GM21786 (cell line): ENCODE measurements around the gene EIF2S3B.
"Not testable (repeated sequence)": the region's sequence is repeated elsewhere in the genome, so short reads cannot be mapped to it uniquely, and the experiment has no call there.

Source experiments
- ATAC-seq: cut with Tn5 transposase; IDR thresholded peaks from one replicate; pipeline ENCODE4 v1.9.1; 2021; ENCODE audit not compliant: unreplicated experiment

The EIF2S3B gene

DNA sequence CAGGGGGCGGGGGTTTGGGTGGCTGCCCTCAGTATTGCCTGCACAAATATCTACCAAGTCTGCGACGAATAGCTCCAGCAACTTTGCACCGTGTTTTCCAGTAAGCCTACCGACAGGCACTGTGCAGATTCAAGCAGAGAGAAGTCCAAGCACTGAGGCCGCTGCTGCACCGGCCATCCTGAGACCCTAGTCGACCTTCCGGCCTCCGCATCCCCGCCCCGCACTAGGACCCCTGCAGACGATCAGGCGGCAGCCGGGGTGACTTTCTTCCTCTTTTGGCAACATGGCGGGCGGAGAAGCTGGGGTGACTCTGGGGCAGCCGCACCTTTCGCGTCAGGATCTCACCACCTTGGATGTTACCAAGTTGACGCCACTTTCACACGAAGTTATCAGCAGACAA is at the start of gene EIF2S3B:
Gene EIF2S3B (plus strand): TSS at position 271 of the 400 bp plus-strand sequence. CDS start 13 bp downstream, at position 284.
- no peak for ATAC-seq

DNA sequence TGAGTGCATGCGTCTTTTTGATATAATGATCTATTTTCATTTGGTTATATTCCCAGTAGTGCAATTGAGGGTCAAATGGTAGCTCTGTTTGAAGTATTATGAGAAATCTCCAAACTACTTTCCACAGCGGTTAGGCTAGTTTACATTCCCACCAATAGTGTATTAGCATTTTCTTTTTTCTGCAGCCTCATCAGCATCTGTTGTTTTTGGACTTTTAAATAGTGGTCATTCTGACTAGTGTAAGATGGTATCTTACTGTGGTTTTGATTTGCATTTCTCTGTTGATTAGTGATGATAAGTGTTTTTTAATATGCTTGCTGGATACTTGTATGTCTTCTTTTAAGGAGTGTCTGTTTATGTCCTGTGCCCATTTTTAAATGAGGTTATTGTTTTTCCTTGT is 48.8 kb upstream of the EIF2S3B start:
- no peak for ATAC-seq

DNA sequence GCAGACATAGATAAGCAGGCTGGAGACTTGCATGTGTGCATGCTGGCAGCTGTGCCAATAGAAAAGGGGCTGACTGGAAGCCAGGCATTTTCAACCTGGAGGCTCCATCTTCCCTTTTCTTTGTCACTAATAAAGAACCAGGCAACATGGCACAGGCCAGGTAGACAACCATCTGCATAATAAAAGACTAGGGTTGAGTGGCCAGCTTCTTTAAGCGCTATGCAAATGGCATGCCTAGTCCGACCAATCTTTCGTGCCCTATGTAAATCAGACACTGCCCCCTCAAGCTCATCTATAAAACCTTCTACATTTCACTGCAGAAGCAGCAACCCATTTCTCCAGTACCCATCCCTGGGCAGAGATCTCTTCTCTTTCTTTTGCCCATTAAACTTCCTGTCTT is 47.9 kb upstream of the EIF2S3B start:
- ATAC-seq = no peak

DNA sequence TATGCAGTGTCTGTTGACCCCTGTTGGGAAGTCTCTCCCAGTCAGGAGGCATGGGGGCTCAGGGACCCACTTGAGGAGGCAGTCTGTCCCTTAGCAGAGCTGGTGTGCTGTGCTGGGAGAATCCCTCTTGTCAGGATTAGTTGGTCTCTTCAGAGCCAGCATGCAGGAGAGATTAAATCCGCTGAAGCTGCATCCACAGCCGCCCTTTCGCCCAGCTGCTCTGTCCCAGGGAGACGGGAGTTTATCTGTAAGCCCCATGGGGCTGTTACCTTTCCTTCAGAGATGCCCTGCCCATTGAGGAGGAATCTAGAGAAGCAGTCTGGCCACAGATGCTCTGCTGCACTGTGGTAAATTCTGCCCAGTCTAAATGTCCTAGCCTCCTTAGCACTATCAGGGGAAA is 39.4 kb upstream of the EIF2S3B start:
- ATAC-seq = no peak

DNA sequence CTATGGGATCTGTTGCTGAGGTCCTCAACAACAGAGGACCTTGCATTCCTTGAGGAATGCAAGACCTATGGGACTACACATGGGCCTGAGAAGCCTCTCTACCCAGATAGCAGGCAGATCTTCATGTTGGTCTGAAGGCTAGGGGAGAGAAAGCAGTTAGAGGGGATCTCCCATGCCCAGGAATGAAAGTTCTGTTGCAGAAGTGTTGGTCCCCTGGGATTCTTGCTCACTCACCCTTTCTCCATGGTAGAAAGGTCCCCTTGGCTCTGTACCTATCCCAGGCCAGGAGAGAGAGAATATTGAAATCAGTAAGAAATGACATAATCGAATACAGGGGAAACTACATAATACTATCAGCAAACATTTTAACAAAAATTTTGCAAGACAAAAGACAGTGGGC is 36.0 kb upstream of the EIF2S3B start:
- ATAC-seq = no peak

DNA sequence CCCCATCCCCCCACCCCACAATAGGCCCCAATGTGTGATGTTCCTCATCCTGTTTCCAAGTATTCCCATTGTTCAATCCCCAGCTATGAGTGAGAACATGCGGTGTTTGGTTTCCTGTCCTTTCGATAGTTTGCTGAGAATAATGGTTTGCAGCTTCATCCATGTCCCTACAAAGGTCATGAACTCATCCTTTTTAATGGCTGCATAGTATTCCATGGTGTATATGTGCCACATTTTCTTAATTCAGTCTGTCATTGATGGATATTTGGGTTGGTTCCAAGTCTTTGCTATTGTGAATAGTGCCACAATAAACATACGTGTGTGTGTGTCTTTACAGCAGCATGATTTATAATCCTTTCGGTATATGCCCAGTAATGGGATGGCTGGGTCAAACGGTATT is 32.9 kb upstream of the EIF2S3B start:
- ATAC-seq = not testable (repeated sequence)

DNA sequence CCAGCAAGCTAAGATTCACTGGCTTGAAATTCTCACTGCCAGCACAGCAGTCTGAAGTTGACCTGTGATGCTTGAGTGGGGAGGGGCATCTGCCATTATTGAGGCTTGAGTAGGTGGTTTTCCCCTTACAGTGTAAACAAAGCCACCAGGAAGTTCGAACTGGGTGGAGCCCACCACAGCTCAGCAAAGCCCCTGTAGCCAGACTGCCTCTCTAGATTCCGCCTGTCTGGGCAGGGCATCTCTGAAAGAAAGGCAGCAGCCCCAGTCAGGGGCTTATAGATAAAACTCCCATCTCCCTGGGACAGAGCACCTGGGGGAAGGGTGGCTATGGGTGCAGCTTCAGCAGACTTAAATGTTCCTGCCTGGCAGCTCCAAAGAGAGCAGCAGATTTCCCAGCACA is 23.8 kb upstream of the EIF2S3B start:
- ATAC-seq = not testable (repeated sequence)

DNA sequence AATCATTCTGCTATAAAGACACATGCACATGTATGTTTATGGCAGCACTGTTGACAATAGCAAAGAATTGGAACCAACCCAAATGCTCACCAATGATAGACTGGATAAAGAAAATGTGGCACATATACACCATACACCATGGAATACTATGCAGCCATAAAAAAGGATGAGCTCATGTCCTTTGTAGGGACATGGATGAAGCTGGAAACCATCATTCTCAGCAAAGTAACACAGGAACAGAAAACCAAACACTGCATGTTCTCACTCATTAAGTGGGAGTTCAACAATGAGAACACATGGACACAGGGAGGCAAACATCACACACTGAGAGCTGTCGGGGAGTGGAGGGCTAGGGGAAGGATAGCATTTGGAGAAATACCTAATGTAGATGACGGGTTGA is 18.4 kb upstream of the EIF2S3B start:
- ATAC-seq = not testable (repeated sequence)

DNA sequence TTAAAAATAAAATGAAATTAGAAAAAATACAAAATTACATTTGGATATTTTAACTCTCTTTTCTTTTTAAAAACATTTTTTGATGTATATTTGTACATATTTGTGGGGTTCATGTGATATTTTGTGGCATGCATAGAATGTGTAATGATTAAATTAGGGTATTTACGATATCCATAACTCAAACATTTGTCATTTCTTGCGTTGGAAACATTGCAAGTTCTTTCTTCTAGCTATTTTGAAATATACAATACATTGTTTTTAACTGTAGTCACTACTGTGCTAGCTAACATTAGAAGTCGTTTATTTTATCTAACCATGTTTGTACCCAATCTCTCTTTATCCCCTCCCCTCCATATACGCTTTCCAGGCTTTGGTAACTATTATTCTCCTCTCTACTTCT is 13.9 kb upstream of the EIF2S3B start:
- ATAC-seq = no peak

DNA sequence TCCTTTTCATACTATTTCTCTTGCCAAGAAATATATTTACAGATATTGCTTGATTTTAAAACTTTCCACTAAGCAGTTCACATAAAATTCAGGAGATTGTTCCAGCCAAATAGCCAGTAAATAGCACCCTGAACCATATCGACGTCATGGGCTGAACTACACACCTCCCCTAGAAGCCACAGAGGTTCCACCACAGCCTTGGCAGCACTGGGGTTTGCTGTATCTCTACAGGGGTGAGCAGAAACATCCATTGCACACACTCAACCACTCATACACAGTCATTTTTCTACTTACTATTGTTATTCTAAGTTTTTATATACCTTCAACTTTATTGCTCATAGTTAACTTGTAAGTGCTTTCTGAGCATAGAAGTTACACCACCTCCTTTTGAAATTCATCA is 8.1 kb upstream of the EIF2S3B start:
- no peak for ATAC-seq

DNA sequence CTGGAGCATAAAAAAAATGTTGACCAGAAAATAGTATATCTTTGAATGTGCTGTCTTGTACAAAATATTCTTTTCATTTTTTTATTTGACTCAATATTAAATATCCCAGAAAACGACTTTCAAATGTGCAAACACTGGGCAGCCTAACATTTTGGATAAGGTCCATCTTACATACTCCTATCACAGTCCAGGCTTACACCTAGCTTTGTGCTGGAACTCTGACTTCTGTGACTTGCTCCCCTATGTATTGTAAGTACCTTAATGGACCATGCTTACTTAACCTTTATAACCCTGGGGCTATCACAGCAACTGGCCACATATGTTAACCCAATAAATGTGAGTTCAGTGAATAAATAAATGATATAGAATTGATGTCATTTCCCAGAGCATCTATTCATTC is 7.6 kb upstream of the EIF2S3B start:
- no peak for ATAC-seq

DNA sequence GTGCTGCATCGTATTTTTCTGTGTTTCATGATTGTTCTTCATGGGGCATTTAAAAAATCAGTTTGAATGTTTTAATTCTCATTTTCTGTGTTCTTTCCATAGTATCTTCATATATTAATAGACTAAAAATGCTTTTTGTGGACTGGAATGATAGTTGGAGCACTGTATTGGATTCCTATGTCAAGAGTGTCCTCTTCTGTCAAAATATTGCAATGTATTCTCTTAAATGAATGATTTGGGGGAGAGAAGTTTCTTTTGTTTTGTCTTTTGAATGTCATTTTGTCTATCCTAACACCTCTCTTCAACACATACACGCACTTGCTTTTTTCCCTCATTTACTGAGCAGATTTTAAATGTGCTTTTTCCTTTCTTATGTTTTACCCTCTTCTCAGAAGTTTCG is 4.7 kb upstream of the EIF2S3B start:
- ATAC-seq = no peak

DNA sequence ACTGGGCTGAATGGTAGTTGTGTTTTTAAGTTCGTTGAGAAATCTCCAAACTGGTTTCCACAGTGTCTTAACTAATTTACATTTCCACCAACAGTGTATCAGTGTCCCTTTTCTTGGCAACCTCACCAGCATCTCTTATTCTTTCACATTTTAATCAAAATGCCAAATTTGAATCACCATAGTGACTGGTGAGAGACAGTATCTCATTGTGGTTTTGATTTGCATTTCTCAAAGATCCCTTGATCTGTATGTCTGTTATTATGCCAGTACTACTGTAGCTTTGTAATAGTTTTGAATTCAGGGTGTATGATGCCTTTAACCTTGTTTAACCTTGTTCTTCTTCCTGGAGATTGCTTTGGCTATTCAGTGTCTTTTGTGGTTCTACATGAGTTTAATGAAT is 2.2 kb upstream of the EIF2S3B start:
- ATAC-seq = no peak

DNA sequence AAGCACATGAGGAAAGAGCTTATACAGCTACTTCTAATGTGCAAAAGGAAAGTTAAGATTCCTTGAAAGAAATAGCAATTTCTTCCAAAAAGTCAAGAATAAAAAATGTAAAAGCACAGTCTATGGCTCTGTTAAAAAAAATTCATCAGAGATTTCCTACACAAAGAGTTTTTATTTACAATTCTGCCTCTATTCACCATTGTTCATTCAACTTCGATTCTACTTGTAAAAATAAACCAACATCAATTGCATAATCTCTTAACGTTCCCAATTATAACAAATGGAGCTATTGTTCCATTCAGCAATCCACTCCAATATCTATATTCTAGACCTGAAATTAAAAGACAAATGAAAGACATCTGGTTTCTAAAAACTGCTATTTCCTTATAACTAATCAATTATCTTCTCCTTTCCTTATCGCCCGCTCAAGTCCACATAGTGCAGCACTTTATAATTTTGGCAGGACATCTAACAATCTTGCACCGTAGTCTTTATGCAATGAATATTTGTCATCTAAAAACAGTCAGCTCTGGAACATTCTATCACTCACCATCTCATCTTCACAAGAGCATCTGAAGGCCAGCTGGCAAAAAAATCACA is 6.2 kb downstream of the EIF2S3B start:
- ATAC-seq = no peak

DNA sequence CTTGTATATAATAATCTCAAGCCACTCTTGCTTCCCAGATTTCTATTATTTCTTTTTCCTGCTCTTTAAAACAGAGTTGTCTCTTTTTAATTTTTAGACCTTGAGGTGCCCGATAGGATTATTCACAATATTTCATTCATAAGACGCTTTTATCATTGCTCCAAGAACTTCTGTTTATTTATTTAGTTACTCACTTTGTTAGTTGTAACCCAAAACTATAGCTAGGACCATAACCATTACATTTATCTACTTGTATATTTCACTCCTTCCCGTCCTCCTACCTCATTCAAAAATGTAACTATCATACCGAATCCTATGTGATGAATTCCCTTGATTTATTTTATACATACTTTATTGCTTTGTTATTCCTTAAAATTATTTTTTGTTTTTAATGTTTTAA is 7.1 kb downstream of the EIF2S3B start:
- ATAC-seq = no peak

DNA sequence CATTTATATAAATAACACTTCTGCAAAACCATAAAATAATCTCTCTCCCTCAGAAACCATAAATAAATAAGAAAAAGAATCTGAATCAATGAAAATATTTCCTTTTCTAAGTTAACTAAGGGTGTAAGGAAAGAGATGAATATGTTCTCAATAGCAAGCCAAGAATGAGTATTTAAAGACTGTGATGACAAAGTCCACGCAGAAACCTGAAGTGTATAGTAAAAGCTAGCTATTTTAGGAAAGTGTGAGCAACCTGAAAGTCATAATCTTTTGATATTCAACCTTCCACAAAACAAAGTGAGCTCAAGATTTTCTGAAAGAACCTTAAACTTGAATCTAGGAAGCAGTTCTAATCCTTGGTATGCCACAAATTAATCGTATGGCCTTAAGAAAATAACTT is 15.9 kb downstream of the EIF2S3B start:
- ATAC-seq = no peak

DNA sequence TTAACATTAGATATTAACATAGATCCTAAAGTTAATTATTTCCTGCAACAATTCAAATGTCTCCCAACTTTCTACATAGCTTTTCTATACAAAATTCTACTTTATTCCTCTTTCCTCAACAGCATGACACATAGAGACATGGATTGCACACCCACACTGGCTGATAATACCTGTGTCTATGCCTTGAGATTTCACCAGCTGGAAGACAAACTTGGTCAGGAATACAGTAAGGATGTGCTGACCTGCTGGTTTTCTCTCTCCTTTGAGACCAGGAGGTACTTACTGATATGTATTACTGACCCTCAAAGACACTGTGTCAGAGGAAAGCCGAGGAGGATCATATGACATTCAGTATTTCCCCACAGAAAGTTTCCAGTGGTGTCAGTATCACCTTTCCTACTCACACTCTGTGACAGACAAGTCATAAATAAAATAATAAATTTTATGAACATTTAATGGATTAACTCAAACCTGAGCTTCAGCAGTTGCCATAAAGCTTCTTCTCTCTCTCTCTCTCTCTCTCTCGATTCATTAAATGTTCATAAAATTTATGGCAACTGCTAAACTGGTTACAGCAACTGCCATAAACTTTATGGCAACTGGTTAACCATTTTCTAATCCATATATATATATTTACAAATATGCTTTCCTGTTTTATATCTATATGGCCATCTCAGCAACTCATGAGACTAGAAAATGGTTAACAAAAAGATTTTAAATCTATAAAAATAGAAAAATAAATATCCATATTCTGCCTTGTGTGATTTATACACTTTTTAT is 22.7 kb downstream of the EIF2S3B start:
- no peak for ATAC-seq

DNA sequence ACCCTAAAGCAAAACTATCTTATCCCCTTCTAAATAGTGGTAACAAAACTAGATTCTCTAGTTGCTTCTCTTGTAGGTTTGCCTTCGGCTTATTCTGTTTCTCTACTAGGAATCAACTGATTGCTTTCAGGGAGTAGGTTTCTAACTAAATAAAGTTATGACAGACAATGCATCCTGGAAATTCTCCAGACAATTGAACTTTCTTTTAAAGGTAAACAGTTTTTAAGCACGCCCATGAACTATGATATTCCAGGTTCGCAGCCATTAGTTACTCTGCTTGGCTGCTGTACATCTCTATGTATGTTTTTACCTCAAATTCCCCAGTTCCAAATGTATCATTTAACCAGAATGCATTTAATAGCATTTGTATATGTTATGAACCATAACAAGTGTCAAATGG is 23.9 kb downstream of the EIF2S3B start:
- no peak for ATAC-seq

DNA sequence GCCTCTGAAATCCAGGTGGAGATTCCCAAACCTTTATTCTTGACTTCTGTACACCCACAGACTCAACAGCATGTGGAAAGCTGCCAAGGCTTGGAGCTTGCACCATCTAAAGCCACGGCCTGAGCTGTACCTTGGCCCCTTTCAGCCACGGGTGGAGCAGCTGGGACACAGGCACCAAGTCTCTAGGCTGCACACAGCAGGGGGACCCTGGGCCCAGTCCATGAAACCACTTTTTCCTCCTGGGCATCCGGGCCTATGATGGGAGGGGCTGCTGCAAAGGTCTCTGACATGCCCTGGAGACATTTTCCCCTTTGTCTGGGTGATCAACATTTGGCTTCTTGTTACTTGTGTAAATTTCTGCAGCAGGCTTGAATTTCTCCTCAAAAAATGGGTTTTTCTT is 32.0 kb downstream of the EIF2S3B start:
- no peak for ATAC-seq

DNA sequence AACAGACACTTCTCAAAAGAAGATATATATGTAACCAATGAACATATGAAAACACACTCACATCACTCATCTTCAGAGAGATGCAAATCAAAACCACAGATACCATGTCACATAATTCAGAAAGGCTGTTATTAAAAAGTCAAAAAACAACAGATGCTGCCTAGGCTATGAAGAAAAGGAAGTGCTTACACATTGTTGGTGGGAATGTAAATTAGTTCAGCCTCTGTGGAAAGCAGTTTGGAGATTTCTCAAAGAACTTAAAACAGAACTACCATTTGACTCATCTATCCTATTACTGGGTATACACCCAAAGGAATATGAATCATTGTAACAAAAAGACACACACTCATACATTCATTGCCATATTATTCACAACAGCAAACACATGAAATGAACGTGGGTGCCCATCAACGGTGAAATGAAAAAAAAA is 35.1 kb downstream of the EIF2S3B start:
- ATAC-seq = peak; percentile 88

DNA sequence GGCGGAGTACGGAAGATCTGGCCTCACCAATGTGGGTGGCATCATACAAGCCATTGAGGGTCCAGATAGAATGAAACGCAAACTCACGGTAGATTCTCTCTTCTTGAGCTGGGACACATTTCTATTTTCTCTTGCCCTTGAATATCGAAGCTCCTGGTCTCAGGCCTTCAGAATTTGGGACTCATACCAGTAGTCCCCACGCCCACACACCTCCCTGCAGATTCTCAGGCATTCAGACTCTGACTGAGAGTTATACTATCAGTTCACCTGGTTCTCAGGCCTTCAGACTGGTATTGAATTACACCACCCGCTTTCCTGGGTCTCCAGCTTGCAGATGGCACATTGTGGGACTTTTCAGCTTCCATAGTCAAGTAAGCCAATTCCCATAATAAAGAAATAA is 37.8 kb downstream of the EIF2S3B start:
- no peak for ATAC-seq

DNA sequence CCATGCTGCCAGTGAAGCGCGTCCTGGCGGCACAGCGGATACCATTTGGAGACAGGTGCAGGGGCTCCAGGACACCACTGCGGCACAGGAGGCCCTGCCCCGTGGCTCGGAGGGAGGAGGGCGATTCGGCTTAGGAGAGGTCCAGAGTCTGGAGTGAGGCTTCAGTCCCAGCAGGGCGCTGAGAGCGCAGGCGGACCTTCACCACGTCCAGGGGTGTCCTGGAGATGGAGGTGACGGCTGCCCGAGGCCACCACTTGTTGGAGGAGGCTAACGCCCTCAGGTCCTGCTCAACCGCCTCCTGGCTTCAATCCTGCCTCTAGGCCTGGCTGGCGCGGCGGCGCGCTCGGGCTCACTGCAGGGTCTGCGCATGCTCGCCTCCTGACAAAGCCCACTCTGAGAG is 45.7 kb downstream of the EIF2S3B start:
- ATAC-seq = no peak

DNA sequence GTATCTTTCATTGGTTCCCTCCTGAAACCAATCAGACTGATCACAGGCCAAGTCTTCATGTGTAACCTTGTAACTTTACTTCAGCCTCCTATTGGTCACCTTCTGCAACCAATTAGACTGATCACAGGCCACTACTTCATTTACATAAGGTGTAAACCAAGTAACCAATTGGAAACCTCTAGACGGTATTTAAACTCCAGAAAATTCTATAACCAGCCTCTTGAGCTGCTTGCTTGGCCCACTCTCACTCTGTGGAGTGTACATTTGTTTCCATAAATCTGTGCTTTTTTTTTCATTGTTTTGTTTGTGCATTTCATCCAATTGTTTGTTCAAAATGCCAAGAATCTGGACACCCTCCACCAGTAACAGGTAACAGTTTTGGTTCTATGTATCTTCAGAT is 47.5 kb downstream of the EIF2S3B start:
- no peak for ATAC-seq
